Activated CD4-positive, alpha-beta T cell treated with anti-CD3 and anti-CD28 coated beads, Interleukin-2, Interleukin-4, amounts not matched to agents 100 ng/mL and 50 ng/mL, durations not matched to agents 16 hours and 8 hours (primary cell): ENCODE data around the gene ELAPOR1.

ENCODE experiments used
- DNase-seq: peaks from one replicate; pipeline ENCODE4 v3.0.0-alpha.2; 2020; ENCODE audit warnings: low spot score

ELAPOR1 gene

DNA sequence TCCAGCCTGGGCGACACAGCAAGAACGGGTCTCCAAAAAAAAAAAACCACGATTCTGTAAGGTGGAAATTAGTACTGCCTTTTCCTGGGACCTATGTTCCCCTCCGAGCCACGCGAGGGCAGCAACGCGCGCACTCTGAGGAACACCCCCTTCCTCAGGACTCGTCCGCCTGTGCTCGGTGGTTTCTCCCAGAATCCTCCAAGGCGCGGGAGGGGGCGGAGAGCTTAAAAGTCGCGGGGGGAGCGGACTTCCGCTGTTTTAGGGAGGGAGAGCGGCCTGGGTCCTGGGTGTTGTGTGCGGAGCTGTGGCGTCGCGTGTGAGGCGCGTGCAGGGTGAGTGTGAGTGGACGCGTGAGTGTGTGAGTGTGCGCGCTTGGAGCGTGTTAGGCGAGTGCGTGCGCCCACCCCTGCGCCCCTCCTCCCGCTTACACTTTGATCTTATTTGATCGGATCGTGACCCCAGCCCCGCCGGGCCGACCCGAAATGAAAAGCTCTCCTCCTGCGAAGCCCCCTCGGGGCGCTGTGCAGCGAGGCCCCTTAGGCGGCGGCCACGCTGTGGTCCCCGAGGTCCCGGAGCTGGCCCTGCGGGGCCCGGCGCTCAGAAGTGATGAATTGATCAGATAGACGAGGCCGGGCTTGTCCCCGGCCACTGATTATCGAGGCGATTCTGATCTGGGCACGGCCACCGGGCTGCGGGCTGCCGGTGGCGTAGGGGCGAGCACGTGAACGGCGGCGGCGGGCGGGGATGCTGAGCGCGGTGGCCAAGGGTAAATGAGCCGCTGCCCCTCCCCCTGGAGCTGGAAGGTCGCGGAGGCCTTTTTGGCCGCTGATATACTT lies 13.8 kb upstream of the ELAPOR1 start:
- DNase-seq, result peak; percentile 98

GRCh38 chr1:109104364-109105151 lies 9.4 kb upstream of the ELAPOR1 start:
- no peak for DNase-seq

GRCh38 chr1:109105881-109106280 lies 8.0 kb upstream of the ELAPOR1 start:
- no peak for DNase-seq

- no peak for DNase-seq
These were observed 6.1 kb upstream of the ELAPOR1 start for GRCh38 chr1:109107785-109108184.

DNA sequence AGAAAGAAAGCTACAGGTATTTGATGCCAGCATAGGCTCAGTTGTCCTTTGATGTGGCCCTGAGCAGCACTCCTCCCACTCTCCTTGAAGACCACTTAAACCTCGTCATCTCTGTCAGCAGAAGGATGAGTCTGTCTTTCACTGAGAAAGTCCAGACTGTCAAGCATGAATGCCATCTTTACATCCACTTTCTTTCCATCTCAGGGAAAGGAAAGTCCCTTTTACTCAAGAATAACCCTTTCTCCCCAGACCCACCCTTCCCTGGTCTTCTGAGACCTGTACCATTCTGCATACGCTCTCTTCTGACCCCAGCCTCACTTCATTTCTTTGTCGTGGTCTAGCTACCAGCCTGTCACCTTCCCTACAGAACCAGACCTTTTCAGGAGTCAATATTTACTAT lies 4.0 kb upstream of the ELAPOR1 start:
- no peak for DNase-seq

DNA sequence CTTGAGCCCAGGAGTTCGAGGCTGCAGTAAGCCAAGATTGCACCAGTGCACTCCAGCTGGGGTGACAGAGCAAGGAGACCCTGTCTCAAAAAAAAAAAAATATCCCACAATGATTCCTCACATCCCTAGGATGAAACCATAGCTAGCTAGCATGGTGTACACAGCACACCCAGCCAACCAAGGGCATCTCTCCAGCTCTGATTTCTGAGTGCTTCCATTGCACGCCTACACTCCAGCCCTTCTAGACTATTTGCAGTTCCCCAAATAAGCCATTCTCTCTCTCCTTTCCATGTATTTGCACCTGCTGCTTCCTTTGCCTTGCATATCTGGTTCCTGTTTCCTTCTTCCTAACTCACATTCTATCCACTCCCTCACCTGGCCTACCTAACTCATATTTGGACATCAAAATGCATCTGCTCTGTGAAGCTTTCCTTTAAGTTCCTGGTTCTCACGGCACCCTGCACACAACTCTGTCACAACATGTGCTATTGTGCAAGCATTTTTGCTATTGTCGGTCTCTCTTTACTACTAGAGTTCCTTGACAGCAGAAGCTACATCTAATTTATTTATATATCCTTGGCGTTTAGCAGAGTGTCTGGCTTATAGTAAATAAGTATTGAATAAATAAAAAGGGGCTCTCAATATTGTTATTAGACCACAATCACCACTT lies 2.4 kb upstream of the ELAPOR1 start:
- no peak for DNase-seq

DNA sequence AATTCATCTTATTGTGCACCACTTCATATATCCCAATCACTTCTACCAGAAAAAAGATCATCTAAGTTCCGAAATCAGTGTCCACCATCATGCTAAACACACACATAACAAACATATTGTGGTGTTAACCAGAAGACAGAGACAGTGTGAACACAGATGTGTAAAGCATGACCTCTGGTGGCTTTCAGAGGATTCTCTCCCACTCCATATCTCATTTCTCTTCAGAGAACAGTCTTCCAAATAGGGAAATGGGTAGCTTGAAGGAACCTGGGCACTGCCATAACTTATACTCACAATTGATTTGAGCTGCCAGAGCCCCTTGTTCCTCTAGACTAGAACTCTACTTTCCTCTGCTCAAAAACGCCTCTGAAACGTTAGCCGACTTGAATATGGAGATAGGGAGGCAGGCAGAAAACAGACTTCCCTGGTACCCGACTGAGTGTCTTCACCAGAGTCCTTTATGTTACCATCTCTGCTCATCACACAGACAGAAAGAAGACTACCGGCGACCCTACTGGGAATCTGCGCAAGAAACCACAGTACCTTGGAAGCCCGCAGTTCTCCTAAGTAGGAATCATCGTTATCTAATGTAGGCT lies 1.8 kb upstream of the ELAPOR1 start:
- DNase-seq, result no peak

GRCh38 chr1:109112652-109113285 lies 1.1 kb upstream of the ELAPOR1 start:
- peak; percentile 90 for DNase-seq

DNA sequence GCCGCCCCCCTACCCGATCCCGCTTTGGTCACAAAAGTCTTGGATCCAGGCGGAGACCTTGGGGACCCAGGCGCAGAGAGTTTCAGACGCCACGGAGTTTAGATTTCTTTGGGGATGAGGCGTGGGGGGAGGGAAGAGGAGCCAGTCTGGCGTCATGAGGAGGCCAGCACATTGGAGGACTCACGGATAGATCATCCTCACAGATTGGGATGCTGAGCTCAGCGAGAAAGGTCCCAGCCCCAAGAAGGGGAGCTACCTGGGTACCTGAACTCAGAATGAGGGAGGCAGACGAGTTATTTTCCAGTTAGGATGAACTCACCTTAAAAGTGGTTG lies 393 bp downstream of the ELAPOR1 start:
- DNase-seq, result no peak

DNA sequence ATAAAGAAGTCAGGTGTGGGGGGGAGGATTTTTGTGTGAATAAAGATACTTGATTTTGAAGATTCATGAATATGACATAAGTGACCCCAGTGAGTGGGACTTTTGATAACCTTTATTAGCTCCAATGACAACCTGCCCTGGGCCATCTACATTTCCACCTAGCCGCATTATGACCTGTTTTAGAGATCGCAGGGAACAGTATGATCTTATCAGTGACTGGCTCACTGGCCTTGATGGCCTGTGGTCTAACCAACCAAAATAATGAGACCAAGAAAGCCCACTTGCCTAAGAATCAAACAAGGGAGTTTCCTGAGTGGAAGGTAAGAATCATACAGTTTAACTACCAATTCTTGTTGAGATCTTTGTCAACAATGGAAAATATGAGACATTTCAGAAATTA lies 1.8 kb downstream of the ELAPOR1 start:
- no peak for DNase-seq

DNA sequence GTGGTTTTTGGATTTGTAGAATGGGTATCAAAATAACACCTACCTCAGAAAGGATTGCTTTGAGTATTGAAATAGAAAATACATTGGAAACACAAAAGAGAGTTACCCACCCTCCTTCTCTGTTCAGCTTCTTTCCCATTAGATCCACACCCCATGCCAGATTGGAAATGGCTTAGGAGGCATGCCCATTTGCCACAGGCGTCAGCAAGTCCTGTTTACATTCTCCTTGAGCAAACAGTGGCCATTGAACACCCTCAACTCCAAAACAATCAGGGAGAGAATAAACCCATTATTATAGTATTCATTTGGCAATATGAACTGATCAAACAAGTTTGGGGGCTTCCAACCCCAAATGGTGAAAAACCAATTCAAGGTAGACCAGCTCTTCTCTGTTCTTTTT lies 2.4 kb downstream of the ELAPOR1 start:
- no peak for DNase-seq

- DNase-seq, result no peak
These were observed 4.2 kb downstream of the ELAPOR1 start for GRCh38 chr1:109118089-109118488.

- DNase-seq, result no peak
These were observed 6.4 kb downstream of the ELAPOR1 start for GRCh38 chr1:109120356-109120755.

GRCh38 chr1:109131059-109131458 lies 17.1 kb downstream of the ELAPOR1 start:
- peak; percentile 8 for DNase-seq

DNA sequence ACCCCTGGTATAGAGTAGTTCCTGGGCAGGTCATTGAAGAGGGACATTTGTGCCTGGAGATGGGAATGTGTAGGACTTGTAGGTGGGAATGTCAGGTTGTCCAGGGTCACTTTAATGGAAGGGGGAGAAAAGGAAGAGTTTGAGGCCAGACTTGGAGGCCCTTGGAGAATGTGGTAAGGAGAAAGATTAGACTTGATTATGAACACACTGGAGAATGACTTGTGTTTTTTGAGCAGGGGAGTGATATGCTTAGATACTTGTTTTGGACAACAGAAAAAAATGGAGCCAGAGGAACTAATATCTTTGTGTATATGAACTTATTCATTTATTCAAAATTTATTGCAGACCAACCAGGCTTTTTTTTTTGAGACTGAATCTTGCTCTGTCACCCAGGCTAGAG lies 17.9 kb downstream of the ELAPOR1 start:
- DNase-seq, result no peak

GRCh38 chr1:109133002-109133706 lies 19.2 kb downstream of the ELAPOR1 start:
- DNase-seq, result no peak

- DNase-seq, result no peak
These were observed 19.9 kb downstream of the ELAPOR1 start for GRCh38 chr1:109133815-109134214.

- DNase-seq, result no peak
These were observed 20.5 kb downstream of the ELAPOR1 start for GRCh38 chr1:109134423-109134822.

GRCh38 chr1:109135940-109136339 lies 22.0 kb downstream of the ELAPOR1 start:
- DNase-seq, result no peak

DNA sequence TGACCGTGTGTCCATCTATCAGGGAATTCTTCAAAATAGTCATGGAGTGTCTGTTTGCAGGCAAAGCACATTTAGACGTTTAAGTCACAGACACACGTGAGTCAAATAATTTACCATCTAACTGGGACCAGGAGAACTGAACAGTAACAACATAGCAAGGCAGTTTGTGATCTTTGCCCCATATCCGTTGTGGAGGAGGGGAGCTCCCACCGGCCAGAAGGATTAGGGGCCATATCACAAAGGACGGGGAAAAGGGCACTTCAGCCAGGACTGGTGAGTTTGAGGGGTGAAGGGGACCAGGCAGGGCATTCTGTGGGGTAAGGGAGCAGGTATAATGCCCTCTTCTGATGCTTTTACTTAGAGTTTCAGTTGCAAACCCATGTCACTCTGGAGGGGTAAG lies 22.9 kb downstream of the ELAPOR1 start:
- no peak for DNase-seq

- DNase-seq, result no peak
These were observed 24.0 kb downstream of the ELAPOR1 start for GRCh38 chr1:109137958-109138357.
